HepG2 (cell line): Measurements from ENCODE around the gene EFNA3. TPM values are rescaled to one million over a fixed set of nuclear protein-coding genes. Genes with fewer than 3 reads are reported as not detected.
A peak's percentile ranks its signal among the peaks of the same experiment; 100 is the strongest.

Experiments used
- BRCA1 ChIP-seq: sonication (generic); formaldehyde crosslinking; IDR thresholded peaks from 2 replicates; pipeline ENCODE4 v1.4.0; 2020; ENCODE audit warnings: missing genetic modification reagents
- CBX1 ChIP-seq: IDR thresholded peaks from one replicate; pipeline ENCODE4 v1.6.1; 2016; ENCODE audit warnings: antibody characterized with exemption, low read depth
- ETV5 ChIP-seq: IDR thresholded peaks from 2 replicates; pipeline ENCODE4 v1.6.1; 2018; ENCODE audit warnings: missing biosample characterization, missing genetic modification reagents, inconsistent platforms, borderline replicate concordance
- FOXA3 ChIP-seq: IDR thresholded peaks from 2 replicates; pipeline ENCODE4 v1.6.1; 2016; ENCODE audit warnings: missing genetic modification reagents, missing compliant biosample characterization
- HOXD1 ChIP-seq: sonication (generic); formaldehyde crosslinking; IDR thresholded peaks from 2 replicates; pipeline ENCODE4 v1.5.0; 2020; ENCODE audit warnings: missing genetic modification reagents
- JUN ChIP-seq: sonication (generic); formaldehyde crosslinking; IDR thresholded peaks from 2 replicates; pipeline ENCODE4 v1.4.0; 2020; ENCODE audit warnings: mild to moderate bottlenecking, missing genetic modification reagents
- KDM4B ChIP-seq: sonication (generic); formaldehyde crosslinking; IDR thresholded peaks from 2 replicates; pipeline ENCODE4 v1.4.0; 2020; ENCODE audit warnings: missing genetic modification reagents
- MEIS2 ChIP-seq: sonication (generic); formaldehyde crosslinking; IDR thresholded peaks from 2 replicates; pipeline ENCODE4 v1.9.0; 2021; ENCODE audit warnings: mild to moderate bottlenecking, missing genetic modification reagents
- NPAS2 ChIP-seq: sonication (generic); formaldehyde crosslinking; IDR thresholded peaks from 2 replicates; pipeline ENCODE4 v1.8.0; 2022; ENCODE audit warnings: mild to moderate bottlenecking, missing genetic modification reagents, borderline replicate concordance
- NR2F1 ChIP-seq, 2 experiments: fragments of 450-650 bp in 1 of 2; formaldehyde crosslinking in 1 of 2; IDR thresholded peaks; 2 replicates each; pipeline versions ENCODE4 v1.5.0 to v1.6.1; 2016 to 2020; ENCODE audit warnings: mild to moderate bottlenecking in 1 of 2, missing compliant biosample characterization in 1 of 2, missing genetic modification reagents in 1 of 2, moderate library complexity in 1 of 2
- PCBP1 ChIP-seq: fragments of 200-400 bp; formaldehyde crosslinking; IDR thresholded peaks from 2 replicates; pipeline ENCODE4 v1.6.1; 2017; ENCODE audit warnings: mild to moderate bottlenecking, low read depth, low read length, borderline replicate concordance
- ZFY ChIP-seq: sonication (generic); formaldehyde crosslinking; IDR thresholded peaks from 2 replicates; pipeline ENCODE4 v1.4.0; 2020; ENCODE audit warnings: missing genetic modification reagents
- ZNF446 ChIP-seq: sonication (generic); formaldehyde crosslinking; IDR thresholded peaks from 2 replicates; pipeline ENCODE4 v1.5.0; 2020; ENCODE audit warnings: mild to moderate bottlenecking, missing genetic modification reagents
- ZNF562 ChIP-seq: sonication (generic); formaldehyde crosslinking; IDR thresholded peaks from 2 replicates; pipeline ENCODE4 v1.8.0; 2022; ENCODE audit warnings: missing genetic modification reagents, borderline replicate concordance
- ZNF713 ChIP-seq: sonication (generic); formaldehyde crosslinking; IDR thresholded peaks from 2 replicates; pipeline ENCODE4 v1.4.0; 2020; ENCODE audit warnings: mild to moderate bottlenecking, missing genetic modification reagents
- ZSCAN20 ChIP-seq: sonication (generic); formaldehyde crosslinking; IDR thresholded peaks from 2 replicates; pipeline ENCODE4 v1.4.0; 2020; ENCODE audit warnings: missing genetic modification reagents, mild to moderate bottlenecking, borderline replicate concordance
- polyA plus RNA-seq, 8 experiments: library from polyadenylated mRNA; depleted of rRNA in 3 of 8; stranded (reverse) in 7 of 8; unstranded in 1 of 8; fragments of >200 nt; fragmentation: Illumina TruSeq in 4 of 8; extraction: Trizol in 4 of 8; gene quantifications; 2 replicates each; pipeline versions ENCODE4 v1.2.1 to v1.2.3, GENCODE V29; 2011 to 2016; ENCODE audit warnings: low read depth in 4 of 8, missing spikeins in 1 of 8, mixed read lengths in 1 of 8; ENCODE audit not compliant: insufficient read depth in 1 of 8
- total RNA-seq, 5 experiments: library from RNA; depleted of rRNA; stranded (reverse); fragments of >200 nt; fragmentation: Illumina TruSeq; extraction: Trizol; gene quantifications; 2 replicates each; pipeline ENCODE4 v1.2.3, GENCODE V29; 2016; ENCODE audit warnings: low read depth in 1 of 5
- TF ChIP-seq, protein P1 (sequence below), 2 experiments: sonication (generic) in 1 of 2; formaldehyde crosslinking in 1 of 2; IDR thresholded peaks; 2 replicates each; pipeline versions ENCODE4 v1.4.0 to v1.6.1; 2018 to 2020; ENCODE audit warnings: missing genetic modification reagents in 2 of 2, borderline replicate concordance in 1 of 2, low read depth in 1 of 2, mild to moderate bottlenecking in 1 of 2, missing biosample characterization in 1 of 2
- TF ChIP-seq, protein P2 (sequence below): sonication (generic); formaldehyde crosslinking; IDR thresholded peaks from 2 replicates; pipeline ENCODE4 v1.8.0; 2022; ENCODE audit warnings: missing genetic modification reagents, mild to moderate bottlenecking, borderline replicate concordance
- TF ChIP-seq, protein P3 (sequence below): sonication (generic); formaldehyde crosslinking; IDR thresholded peaks from 2 replicates; pipeline ENCODE4 v1.8.1; 2023; ENCODE audit warnings: mild to moderate bottlenecking, moderate library complexity, missing genetic modification reagents
- TF ChIP-seq, protein P4 (sequence below): sonication (generic); formaldehyde crosslinking; IDR thresholded peaks from 2 replicates; pipeline ENCODE4 v1.9.0; 2021; ENCODE audit warnings: missing genetic modification reagents, borderline replicate concordance
- TF ChIP-seq, protein P5 (sequence below): sonication (generic); formaldehyde crosslinking; IDR thresholded peaks from 2 replicates; pipeline ENCODE4 v1.8.0; 2022; ENCODE audit warnings: mild to moderate bottlenecking, missing genetic modification reagents

EFNA3 gene
- total and polyA plus RNA-seq, 2 of the 13 experiments (the other 11 are each of a cell fraction or from before 2014, with no cell fraction given), result 1.0 to 5.7 TPM

DNA sequence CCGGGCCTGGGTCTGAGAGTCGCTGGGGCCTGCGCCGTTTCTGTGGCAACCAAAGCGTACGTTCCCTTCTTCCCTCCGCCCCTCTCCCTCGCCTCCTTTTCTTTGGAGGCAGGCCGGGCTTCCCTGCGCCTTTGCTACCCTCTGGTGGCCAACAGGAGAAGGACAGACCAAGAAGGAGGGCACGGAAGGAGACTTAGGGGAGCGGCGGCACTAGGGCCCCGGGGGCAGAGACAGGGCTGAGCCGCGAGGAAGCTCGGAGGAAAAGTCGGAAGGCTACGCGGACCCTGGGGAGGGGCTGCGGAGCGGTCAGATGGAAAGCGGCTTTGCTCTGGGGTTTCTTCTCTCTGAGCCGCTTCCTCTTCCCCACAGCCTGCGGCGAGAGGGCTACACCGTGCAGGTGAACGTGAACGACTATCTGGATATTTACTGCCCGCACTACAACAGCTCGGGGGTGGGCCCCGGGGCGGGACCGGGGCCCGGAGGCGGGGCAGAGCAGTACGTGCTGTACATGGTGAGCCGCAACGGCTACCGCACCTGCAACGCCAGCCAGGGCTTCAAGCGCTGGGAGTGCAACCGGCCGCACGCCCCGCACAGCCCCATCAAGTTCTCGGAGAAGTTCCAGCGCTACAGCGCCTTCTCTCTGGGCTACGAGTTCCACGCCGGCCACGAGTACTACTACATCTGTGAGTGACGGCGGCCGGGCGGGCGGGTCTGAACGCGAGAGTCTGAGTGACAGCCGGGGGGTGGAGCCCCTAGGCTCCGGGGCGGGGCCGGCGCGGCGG is 6.3 kb downstream of the EFNA3 start (continued):
- TF ChIP-seq, protein P1, sequence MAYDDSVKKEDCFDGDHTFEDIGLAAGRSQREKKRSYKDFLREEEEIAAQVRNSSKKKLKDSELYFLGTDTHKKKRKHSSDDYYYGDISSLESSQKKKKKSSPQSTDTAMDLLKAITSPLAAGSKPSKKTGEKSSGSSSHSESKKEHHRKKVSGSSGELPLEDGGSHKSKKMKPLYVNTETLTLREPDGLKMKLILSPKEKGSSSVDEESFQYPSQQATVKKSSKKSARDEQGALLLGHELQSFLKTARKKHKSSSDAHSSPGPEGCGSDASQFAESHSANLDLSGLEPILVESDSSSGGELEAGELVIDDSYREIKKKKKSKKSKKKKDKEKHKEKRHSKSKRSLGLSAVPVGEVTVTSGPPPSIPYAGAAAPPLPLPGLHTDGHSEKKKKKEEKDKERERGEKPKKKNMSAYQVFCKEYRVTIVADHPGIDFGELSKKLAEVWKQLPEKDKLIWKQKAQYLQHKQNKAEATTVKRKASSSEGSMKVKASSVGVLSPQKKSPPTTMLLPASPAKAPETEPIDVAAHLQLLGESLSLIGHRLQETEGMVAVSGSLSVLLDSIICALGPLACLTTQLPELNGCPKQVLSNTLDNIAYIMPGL (CRISPR knock-in tag; IDR thresholded peaks at IDR 0.05; ENCODE audit: borderline replicate concordance in 1 of 2, low read depth in 1 of 2), result peak; percentile 95
- TF ChIP-seq NR2F1 (CRISPR knock-in tag; IDR thresholded peaks at IDR 0.05) (no peak), ZFY (CRISPR knock-in tag) (peak; percentile 38; the same call in 1 of the 2 replicates), PCBP1 (peak; percentile 89), FOXA3 (CRISPR knock-in tag) (peak; percentile 52), ZSCAN20 (CRISPR knock-in tag) (no peak), HOXD1 (CRISPR knock-in tag) (no peak), BRCA1 (CRISPR knock-in tag) (no peak), ZNF446 (no peak), JUN (CRISPR knock-in tag) (0 out of 2 replicates have a peak, but pooled peaks have one; percentile 39), NPAS2 (no peak), KDM4B (CRISPR knock-in tag) (no peak), MEIS2 (CRISPR knock-in tag) (peak; percentile 68), CBX1 (peak; percentile 32), ZNF562 (no peak), ETV5 (CRISPR knock-in tag) (peak; percentile 68; the same call in 1 of the 2 replicates), ZNF713 (CRISPR knock-in tag) (0 out of 2 replicates have a peak, but pooled peaks have one; percentile 31)
- TF ChIP-seq, protein P2, sequence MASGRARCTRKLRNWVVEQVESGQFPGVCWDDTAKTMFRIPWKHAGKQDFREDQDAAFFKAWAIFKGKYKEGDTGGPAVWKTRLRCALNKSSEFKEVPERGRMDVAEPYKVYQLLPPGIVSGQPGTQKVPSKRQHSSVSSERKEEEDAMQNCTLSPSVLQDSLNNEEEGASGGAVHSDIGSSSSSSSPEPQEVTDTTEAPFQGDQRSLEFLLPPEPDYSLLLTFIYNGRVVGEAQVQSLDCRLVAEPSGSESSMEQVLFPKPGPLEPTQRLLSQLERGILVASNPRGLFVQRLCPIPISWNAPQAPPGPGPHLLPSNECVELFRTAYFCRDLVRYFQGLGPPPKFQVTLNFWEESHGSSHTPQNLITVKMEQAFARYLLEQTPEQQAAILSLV, result no peak
- TF ChIP-seq, protein P3, sequence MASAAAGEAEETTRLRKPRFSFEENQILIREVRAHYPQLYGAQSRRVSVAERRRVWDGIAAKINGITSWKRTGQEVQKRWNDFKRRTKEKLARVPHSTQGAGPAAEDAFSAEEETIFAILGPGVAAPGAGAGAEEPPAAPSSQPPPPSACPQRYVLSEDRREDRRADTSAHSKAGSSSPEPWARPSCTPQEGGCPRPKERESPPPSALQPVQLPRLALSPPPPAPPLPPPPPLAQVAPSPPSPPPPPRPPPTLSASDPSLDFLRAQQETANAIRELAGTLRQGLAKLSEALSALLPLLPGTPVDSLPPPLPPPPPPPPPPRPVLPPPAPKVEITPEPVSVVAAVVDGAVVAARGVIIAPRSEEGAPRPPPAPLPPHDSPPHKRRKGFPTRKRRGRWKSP (CRISPR knock-in tag), result peak; percentile 42; the same call in 1 of the 2 replicates
- TF ChIP-seq, protein P4, sequence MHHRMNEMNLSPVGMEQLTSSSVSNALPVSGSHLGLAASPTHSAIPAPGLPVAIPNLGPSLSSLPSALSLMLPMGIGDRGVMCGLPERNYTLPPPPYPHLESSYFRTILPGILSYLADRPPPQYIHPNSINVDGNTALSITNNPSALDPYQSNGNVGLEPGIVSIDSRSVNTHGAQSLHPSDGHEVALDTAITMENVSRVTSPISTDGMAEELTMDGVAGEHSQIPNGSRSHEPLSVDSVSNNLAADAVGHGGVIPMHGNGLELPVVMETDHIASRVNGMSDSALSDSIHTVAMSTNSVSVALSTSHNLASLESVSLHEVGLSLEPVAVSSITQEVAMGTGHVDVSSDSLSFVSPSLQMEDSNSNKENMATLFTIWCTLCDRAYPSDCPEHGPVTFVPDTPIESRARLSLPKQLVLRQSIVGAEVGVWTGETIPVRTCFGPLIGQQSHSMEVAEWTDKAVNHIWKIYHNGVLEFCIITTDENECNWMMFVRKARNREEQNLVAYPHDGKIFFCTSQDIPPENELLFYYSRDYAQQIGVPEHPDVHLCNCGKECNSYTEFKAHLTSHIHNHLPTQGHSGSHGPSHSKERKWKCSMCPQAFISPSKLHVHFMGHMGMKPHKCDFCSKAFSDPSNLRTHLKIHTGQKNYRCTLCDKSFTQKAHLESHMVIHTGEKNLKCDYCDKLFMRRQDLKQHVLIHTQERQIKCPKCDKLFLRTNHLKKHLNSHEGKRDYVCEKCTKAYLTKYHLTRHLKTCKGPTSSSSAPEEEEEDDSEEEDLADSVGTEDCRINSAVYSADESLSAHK, result no peak
- TF ChIP-seq, protein P5, sequence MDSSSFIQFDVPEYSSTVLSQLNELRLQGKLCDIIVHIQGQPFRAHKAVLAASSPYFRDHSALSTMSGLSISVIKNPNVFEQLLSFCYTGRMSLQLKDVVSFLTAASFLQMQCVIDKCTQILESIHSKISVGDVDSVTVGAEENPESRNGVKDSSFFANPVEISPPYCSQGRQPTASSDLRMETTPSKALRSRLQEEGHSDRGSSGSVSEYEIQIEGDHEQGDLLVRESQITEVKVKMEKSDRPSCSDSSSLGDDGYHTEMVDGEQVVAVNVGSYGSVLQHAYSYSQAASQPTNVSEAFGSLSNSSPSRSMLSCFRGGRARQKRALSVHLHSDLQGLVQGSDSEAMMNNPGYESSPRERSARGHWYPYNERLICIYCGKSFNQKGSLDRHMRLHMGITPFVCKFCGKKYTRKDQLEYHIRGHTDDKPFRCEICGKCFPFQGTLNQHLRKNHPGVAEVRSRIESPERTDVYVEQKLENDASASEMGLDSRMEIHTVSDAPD (CRISPR knock-in tag), result no peak
